Gastrocnemius medialis (tissue), 4 donors: Measurements from ENCODE around the gene PAK5.

Source experiments
- POLR2A ChIP-seq, 2 donors: fragments of 450-650 bp; IDR thresholded peaks; one replicate each; pipeline ENCODE4 v1.6.1; 2017; ENCODE audit warnings: antibody characterized with exemption in 2 of 2, mild to moderate bottlenecking in 2 of 2, moderate library complexity in 2 of 2
- TF ChIP-seq, protein P1 (sequence below), 5 experiments: fragments of 450-650 bp in 3 of 5; fragments of 200-600 bp in 2 of 5; sonication (generic) in 2 of 5; IDR thresholded peaks in 4 of 5; conservative IDR thresholded peaks in 1 of 5; 1 replicate in 4 of 5; 2 replicates in 1 of 5; pipeline ENCODE4 v1.5.1; 2016 to 2019; ENCODE audit warnings: antibody characterized with exemption in 5 of 5, mild to moderate bottlenecking in 3 of 5, moderate library complexity in 3 of 5

- TF ChIP-seq, protein P1, sequence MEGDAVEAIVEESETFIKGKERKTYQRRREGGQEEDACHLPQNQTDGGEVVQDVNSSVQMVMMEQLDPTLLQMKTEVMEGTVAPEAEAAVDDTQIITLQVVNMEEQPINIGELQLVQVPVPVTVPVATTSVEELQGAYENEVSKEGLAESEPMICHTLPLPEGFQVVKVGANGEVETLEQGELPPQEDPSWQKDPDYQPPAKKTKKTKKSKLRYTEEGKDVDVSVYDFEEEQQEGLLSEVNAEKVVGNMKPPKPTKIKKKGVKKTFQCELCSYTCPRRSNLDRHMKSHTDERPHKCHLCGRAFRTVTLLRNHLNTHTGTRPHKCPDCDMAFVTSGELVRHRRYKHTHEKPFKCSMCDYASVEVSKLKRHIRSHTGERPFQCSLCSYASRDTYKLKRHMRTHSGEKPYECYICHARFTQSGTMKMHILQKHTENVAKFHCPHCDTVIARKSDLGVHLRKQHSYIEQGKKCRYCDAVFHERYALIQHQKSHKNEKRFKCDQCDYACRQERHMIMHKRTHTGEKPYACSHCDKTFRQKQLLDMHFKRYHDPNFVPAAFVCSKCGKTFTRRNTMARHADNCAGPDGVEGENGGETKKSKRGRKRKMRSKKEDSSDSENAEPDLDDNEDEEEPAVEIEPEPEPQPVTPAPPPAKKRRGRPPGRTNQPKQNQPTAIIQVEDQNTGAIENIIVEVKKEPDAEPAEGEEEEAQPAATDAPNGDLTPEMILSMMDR (IDR thresholded peaks at IDR 0.05 in 4 of 5, conservative IDR thresholded peaks at IDR 0.05 in 1 of 5) = no peak
- no peak for TF ChIP-seq POLR2A (IDR thresholded peaks at IDR 0.05)
Observed at GRCh38 chr20:9741996-9742395, 96.9 kb downstream of the PAK5 start.
